Breast epithelium (tissue), 3 donors: ENCODE measurements around the gene WSB2.

Experiments
- POLR2A ChIP-seq: fragments of 450-650 bp; IDR thresholded peaks from one replicate; pipeline ENCODE4 v1.6.1; 2016; ENCODE audit warnings: antibody characterized with exemption, mild to moderate bottlenecking, moderate library complexity
- POLR2AphosphoS5 ChIP-seq, 3 donors: sonication (generic); formaldehyde crosslinking; IDR thresholded peaks; one replicate each; pipeline ENCODE4 v1.6.1; 2017; ENCODE audit warnings: antibody characterized with exemption in 3 of 3
- TF ChIP-seq, protein P1 (sequence below), 3 donors: fragments of 450-650 bp; IDR thresholded peaks; one replicate each; pipeline ENCODE4 v1.5.1; 2016 to 2017; ENCODE audit warnings: antibody characterized with exemption in 3 of 3, mild to moderate bottlenecking in 3 of 3, moderate library complexity in 3 of 3

DNA sequence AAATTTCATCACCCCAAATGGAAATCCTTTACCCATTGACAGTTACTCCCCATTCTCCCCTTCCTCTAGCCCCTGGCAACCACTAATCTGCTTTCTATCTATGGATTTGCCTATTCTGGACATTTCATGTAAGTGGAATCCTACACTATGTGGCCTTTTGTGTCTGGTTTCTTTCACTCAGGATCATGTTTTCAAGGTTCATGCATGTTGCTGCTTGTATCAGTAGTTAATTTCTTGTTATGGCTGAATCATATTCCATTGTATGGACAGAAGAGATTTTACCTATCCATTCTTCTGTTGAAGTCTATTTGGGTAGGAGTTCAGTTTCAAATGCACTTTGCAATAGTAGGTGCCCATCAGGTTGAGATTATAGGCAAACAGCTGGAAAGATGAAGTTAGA, 43.1 kb downstream of the WSB2 start:
- no peak for TF ChIP-seq POLR2A
- TF ChIP-seq POLR2AphosphoS5 (IDR thresholded peaks at IDR 0.05), result no peak
- TF ChIP-seq, protein P1, sequence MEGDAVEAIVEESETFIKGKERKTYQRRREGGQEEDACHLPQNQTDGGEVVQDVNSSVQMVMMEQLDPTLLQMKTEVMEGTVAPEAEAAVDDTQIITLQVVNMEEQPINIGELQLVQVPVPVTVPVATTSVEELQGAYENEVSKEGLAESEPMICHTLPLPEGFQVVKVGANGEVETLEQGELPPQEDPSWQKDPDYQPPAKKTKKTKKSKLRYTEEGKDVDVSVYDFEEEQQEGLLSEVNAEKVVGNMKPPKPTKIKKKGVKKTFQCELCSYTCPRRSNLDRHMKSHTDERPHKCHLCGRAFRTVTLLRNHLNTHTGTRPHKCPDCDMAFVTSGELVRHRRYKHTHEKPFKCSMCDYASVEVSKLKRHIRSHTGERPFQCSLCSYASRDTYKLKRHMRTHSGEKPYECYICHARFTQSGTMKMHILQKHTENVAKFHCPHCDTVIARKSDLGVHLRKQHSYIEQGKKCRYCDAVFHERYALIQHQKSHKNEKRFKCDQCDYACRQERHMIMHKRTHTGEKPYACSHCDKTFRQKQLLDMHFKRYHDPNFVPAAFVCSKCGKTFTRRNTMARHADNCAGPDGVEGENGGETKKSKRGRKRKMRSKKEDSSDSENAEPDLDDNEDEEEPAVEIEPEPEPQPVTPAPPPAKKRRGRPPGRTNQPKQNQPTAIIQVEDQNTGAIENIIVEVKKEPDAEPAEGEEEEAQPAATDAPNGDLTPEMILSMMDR (IDR thresholded peaks at IDR 0.05), result no peak
